NOMO-1 (cell line): ENCODE data around the gene SMIM33.
A peak's percentile ranks its signal among the peaks of the same experiment; 100 is the strongest.
"Not testable (repeated sequence)": the region's sequence is repeated elsewhere in the genome, so short reads cannot be mapped to it uniquely, and the experiment has no call there.

Source experiments
- DNase-seq, 2 experiments: peaks; one replicate each; lab custom pipeline; 2025; ENCODE audit not compliant: unreplicated experiment in 2 of 2; lab: John Stamatoyannopoulos, UW

Gene SMIM33

GRCh38 chr5:139456776-139457175 lies 14.0 kb upstream of the SMIM33 start:
- DNase-seq, result no peak

DNA sequence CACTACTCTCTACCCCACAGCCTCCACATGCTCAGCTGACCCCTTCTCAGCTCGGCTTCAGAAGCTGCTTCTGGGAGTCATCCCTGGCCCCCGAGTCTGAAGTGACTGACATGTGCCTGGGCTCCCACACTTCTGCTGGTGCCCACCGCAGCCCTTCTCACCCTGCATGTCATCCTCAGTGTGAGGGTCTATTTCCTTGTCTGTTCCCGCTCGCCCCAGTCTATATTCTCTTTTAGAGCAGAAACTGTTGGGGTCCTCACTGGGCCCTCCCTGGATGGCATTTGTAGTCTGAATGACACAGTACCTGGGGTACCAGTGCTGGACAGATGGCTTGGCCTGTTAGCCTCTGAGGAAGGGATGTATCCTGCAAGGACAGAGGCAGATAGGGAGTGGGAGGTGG lies 13.6 kb upstream of the SMIM33 start:
- no peak for DNase-seq

DNA sequence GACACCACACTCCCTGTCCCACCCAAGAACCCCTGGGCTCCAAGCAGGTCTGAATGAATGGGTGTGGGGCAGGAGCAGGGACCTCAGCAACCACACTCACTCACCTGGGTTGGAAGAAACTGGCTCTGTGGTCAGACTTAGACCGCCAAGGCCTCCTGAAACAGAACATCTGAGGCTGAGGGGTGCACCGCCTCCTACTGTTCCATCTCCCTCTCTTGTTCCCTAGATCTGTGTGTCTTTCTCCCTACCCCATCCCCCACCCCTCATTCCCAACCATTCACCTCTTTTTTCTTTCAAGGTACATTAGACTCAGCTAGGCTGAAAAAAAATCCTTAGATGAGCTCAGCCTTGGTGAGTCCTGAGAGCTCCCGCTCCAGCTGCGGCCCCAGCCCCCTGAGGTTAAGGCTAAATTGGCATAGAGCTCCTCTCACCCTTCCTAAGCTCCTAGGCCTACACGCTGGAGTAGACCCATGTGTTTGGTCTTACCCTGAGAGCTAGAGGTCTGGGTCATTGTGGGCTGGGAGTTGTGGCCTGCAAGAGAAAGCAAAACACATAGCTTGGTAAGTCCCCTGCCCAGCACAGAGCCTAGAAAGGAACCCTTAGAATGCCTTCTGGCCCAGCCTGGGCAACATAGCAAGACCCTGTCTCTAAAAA lies 13.0 kb upstream of the SMIM33 start:
- no peak for DNase-seq

- peak; percentile 39 to 64 for DNase-seq
Observed at GRCh38 chr5:139458580-139459407, 12.0 kb upstream of the SMIM33 start.

DNA sequence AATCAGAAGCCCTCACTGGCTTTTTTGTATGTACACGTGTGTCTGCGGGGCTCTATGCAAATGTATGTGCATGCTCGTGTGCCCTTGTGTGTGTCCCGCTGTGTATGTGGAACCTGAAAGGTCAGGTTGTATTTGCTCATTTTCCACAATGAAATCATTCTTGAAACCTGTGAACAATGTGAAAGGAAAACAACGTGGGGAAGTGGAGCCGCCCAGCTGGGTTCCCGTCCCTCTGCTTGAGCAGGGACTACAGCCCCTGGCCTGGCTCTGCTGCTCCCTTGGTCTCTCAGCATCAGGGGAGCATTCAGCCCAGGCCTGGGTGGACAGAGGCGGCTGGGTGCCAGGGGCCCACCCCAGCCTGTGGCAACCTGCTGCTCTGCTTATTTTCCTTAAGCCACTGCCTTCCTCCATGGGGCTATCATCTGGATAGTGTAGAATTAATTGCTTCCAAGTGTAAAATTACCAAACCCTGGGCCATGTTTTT lies 11.3 kb upstream of the SMIM33 start:
- DNase-seq, result no peak

- DNase-seq, result no peak
Observed at GRCh38 chr5:139460455-139460854, 10.3 kb upstream of the SMIM33 start.

- DNase-seq, result no peak
Observed at GRCh38 chr5:139461176-139461575, 9.6 kb upstream of the SMIM33 start.

DNA sequence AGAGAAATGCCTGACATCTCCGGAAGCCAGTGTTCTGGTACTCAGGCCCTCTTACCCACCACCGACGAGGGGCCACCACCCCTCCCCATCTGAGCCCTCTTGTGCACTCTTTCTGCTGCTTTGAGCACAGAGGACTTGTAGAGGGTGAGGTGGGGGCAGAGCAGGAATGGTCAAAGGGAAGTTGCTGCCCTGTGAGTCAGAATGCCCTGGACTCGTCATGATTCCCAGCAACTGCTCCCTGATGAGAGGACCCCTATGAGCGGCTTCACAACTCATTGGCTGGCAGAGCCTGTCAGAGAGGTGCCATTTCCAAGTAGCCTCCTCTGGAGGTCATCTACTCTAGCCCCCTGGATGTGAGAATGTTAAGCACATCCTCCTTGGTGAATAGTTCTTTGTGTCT lies 9.1 kb upstream of the SMIM33 start:
- no peak for DNase-seq

DNA sequence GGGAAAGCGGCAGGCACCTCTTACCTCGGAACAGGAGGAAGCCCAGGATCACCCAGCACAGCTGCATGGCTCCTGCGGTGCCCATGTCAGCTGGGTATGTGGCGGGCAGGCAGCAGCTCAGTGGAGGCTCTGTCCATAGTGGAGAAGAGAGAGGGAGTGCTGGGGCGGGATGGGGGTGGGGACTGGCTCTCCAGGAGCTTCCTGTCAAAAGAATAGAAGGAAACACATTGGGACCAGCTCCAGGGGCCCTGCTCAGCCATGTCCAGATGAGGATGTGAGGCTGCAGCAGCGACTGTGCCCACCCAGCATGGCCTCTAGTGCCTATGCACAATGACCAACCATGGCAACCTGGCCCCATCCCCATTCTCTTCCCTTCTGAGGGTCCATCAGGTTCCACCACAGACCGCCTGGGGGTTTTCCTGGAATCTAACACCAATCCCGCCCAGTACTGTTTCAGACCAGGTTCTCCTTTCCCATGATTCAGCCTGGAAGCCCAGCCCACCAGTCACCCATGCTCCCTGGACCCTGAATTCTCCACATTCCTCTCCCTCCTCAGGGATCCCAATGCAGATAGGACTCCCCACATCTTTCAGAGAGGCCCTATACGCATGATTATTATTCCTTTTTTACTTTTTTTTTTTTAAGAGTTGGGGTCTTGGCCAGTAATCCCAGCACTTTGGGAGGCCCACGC lies 8.1 kb upstream of the SMIM33 start, which contains the start of gene ECSCR:
Gene ECSCR, minus strand, starts transcription at position 158 of the 691 bp plus-strand sequence. Its CDS starts 73 bp downstream, at position 85.
- DNase-seq, result no peak

DNA sequence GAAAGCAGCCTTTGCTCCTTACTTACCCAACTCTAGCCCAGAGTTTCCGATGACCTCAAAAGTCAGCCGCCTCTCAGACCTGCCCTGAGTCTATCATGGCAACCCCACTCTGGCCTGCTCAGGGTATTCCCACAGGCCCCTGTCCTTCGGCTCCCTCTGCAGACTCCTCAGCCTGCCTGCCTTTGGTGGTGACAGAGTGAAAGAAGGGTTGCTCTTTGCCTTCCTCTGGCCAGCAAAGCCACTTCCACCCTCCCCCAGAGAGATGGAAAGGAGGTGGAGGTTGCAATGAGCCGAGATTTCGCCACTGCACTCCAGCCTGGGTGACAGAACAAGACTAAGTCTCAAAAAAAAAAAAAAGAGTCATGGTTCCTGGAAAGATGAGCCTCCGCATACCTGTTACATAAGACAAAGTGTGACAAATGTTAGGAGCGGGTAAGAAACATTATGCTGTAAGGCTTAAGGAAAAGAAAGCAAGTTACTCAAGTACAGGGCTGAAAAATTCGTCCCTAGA lies 2.3 kb upstream of the SMIM33 start:
- peak; percentile 72 to 73 for DNase-seq

DNA sequence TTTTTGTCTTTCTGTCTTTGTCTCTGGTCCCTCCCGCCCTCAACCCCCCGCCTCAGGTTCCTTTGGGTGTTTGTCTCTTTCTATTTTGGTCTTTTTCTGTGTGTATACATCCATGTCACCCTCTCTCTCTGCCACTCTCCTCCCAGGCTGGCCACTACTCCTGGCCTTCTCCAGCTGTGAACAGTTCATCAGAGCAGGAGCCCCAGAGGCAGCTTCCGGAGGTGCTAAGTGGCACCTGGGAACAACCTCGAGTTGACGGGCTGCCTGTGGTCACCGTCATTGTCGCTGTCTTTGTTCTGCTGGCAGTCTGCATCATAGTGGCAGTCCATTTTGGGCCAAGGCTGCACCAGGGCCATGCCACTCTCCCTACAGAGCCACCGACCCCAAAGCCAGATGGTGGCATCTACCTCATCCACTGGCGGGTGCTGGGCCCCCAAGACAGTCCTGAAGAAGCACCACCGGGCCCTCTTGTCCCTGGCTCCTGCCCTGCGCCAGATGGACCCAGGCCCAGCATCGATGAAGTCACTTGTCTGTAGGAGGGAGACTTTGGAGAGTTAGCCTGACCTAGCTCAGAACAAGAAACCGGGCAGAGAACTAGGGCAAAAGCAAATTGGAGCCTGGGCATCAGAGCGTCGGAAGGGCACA lies 1.7 kb downstream of the SMIM33 start:
- no peak for DNase-seq

GRCh38 chr5:139473105-139473504 lies 2.3 kb downstream of the SMIM33 start:
- no peak for DNase-seq

DNA sequence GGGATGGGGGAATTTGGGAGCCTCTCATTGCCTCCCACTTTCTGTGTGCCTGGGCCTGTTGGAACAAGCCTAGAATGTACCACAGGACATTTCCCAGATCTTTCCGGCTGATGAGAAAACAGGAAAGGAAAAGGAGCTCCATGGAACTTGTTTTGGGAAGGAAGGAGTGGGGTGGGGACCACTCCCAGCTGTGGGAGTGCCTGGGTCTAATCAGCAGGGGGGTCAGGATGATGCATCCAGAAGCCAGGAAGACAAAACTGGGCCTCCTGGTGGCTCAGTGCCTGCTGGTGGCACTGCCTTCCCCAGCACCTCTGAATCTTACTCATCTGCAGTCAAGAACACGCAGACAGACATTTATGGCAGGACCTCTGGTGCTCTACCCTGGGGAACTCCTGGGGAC lies 2.8 kb downstream of the SMIM33 start:
- no peak for DNase-seq

GRCh38 chr5:139474890-139475791 lies 4.3 kb downstream of the SMIM33 start:
- DNase-seq, result peak; percentile 98 to 99

- DNase-seq, result no peak
Observed at GRCh38 chr5:139475865-139476617, 5.2 kb downstream of the SMIM33 start.

DNA sequence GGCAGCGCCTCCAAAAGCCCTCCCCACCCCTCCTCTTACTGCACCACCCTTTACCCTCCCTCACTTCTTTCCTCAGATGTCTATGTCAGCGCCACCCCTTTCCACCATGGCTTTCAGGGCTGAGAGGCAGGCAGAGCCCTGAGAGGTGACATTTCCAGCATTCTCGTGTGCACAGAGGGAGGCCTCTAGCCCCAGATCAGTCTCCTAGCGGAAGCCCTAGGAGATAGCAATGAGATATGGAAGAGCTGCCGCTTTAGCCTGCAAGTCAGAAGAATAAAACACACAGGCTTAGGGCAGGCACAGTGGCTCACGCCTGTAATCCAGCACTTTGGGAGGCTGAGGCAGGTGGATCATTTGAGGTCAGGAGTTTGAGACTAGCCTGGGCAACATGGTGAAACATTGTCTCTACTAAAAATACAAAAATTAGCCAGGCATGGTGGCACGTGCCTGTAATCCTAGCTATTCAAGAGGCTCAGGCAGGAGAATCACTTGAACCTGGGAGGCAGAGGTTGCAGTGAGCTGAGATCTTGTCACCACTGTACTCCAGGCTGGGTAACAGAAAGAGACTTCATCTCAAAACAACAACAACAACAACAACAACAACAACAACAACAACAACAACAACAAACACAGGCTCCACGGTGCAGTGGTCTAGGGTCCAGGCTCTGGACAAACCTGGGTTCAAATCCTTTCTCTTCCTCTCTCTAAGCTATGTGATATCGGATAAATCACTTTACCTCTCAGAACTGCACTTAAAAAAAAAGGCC lies 8.0 kb downstream of the SMIM33 start:
- not testable (repeated sequence) for DNase-seq

DNA sequence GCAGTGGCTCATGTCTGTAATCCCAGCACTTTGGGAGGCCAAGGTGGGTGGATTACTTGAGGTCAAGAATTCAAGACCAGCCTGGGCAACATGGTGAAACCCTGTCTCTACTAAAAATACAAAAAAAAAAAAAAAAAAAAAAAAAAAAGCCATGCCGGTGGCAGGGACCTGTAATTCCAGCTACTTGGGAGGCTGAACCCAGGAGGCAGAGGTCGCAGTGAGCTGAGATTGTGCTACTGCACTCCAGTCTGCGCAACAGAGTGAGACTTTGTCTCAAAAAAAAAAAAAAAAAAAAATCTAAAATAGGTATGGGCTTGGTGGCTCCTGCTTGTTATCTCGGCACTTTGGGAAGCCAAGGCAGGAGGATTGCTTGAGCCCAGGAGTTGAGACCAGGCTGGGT lies 8.9 kb downstream of the SMIM33 start:
- DNase-seq, result not testable (repeated sequence)

- peak; percentile 20 to 28 for DNase-seq
Observed at GRCh38 chr5:139481122-139481533, 10.3 kb downstream of the SMIM33 start.
